ENCODE data around the gene STK38. TPM values are rescaled to one million over a fixed set of nuclear protein-coding genes. Genes with fewer than 3 reads are reported as not detected.

The STK38 gene
- total RNA-seq, 2 experiments from 2014 or later, result 47.0 to 48.4 TPM

DNA sequence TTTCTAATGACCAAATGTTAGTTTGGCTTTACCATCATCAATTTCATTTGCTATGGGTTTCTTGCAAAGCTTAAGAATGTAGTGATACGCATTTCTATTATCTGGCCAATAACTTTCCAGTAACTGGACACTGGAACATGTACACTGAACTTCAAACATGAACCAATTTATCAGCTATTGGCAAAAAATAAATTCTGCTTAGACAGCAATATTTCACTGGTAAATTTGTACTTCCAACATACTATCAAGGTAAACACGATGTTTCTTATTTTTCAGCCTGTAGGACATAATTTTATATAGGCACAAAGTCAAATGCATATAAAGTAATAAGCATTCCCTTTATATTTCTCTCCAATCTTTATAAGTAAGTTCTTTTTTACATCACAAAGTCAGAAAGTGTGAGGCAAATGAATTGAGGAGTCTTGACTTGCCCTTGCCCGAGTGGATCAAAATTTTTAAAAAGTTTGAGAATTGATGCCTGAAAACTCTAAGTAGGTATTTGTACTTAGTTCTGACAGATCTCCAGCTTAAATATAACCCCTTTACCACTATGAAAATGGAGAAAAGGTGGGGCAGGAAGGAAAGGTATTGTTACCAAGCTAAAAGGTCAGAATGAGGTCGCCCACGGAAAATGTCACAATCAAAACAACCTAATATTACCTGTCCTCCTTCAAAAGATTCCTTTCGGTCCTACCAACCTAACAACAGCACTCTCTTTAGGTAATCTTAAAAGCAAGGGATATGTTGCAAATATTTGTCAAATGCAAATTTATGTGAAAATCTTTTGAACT lies 41.3 kb downstream of the STK38 start:
- no peaks in the 10 kb centered on the region for H3K9me3 Mint-ChIP-seq
- peaks cover 47% of the 10 kb centered on the region for H3K4me1 Mint-ChIP-seq (ENCODE audit: low read depth)
- H3K27me3 ChIP-seq (ENCODE audit: control insufficient read depth in 1 of 2, insufficient read depth in 2 of 2, low read length in 2 of 2), result no peaks in the 10 kb centered on the region
- peaks cover 90% of the 10 kb centered on the region for H3K36me3 Mint-ChIP-seq (ENCODE audit: low read depth)
- H3K27me3 Mint-ChIP-seq, result no peaks in the 10 kb centered on the region
- H3K36me3 ChIP-seq (ENCODE audit: insufficient read depth, low read length), result peaks cover 75% of the 10 kb centered on the region
- intact Hi-C loops (cut with DNase I, micrococcal nuclease), result loop anchor here in 1 of 2 experiments (2.0 kb wide), 2 partner anchors 41 to 83 kb away; partner anchors contain the start of gene STK38
- H3K4me3 ChIP-seq (ENCODE audit: low read length), result no peak overlapping the region
- H3K27ac ChIP-seq (ENCODE audit: low read depth in 1 of 2, low read length in 2 of 2), result peak overlapping the region in 1 of 2 donors; percentile 19
- TF ChIP-seq, protein P1, sequence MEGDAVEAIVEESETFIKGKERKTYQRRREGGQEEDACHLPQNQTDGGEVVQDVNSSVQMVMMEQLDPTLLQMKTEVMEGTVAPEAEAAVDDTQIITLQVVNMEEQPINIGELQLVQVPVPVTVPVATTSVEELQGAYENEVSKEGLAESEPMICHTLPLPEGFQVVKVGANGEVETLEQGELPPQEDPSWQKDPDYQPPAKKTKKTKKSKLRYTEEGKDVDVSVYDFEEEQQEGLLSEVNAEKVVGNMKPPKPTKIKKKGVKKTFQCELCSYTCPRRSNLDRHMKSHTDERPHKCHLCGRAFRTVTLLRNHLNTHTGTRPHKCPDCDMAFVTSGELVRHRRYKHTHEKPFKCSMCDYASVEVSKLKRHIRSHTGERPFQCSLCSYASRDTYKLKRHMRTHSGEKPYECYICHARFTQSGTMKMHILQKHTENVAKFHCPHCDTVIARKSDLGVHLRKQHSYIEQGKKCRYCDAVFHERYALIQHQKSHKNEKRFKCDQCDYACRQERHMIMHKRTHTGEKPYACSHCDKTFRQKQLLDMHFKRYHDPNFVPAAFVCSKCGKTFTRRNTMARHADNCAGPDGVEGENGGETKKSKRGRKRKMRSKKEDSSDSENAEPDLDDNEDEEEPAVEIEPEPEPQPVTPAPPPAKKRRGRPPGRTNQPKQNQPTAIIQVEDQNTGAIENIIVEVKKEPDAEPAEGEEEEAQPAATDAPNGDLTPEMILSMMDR (IDR thresholded peaks at IDR 0.05), result no peak
- POLR2A ChIA-PET, result interaction anchor here (0.6 to 2.6 kb wide), 9 partner anchors 10 to 103 kb away, joined by 3 to 10 read pairs (median 5); no protein-coding TSS in a partner anchor
- peaks cover 0 to 7% of the 10 kb centered on the region in 2 experiments for H3K9me3 ChIP-seq (ENCODE audit: control insufficient read depth in 1 of 2, insufficient read depth in 1 of 2, low read length in 2 of 2)
- peak overlapping the region; percentile 64 for H3K4me3 Mint-ChIP-seq
- CTCF ChIA-PET, result interaction anchor here (0.7 to 1.6 kb wide), 5 partner anchors 40 to 83 kb away, joined by 3 to 6 read pairs (median 4); no protein-coding TSS in a partner anchor
- H3K27ac Mint-ChIP-seq, result peak overlapping the region; percentile 86
- peaks cover 21% of the 10 kb centered on the region for H3K4me1 ChIP-seq (ENCODE audit: insufficient read depth, low read length)
- DNase-seq (peak in 1 of 14 experiments; percentile 37), ATAC-seq (ENCODE audit: poor library complexity) (peak; percentile 73)

DNA sequence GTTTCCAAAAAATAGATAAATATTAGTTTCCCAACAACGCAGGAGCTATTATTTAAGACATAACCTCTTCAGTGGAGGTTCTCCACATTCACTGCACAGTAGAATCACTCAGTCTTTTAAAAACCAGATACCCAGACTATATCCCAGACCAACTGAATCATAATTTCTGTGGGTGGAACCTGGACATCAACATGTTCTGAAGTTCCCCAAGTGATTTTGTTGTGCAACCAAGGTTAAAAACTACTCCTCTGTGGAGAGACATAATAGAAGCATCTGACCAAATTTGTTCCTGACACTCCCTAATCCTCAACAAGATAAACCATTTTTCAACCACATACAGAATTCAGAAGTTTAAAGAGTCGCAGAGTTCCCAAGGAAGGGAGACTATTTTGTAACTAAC lies 42.3 kb downstream of the STK38 start:
- DNase-seq (no peak), ATAC-seq (ENCODE audit: poor library complexity) (no peak)
- TF ChIP-seq, protein P1 (IDR thresholded peaks at IDR 0.05), result no peak
- POLR2A ChIA-PET, result interaction anchor here (0.7 to 1.9 kb wide), 3 partner anchors 15 to 76 kb away, joined by 3 to 8 read pairs (median 4); no protein-coding TSS in a partner anchor
- CTCF ChIA-PET, result interaction anchor here (1.1 to 1.4 kb wide), 3 partner anchors 17 to 75 kb away, joined by 3 to 5 read pairs (median 5); no protein-coding TSS in a partner anchor
- Histone ChIP-seq H3K27me3 (ENCODE audit: control insufficient read depth in 1 of 2, insufficient read depth in 2 of 2, low read length in 2 of 2) (no peaks in the 10 kb centered on the region), H3K36me3 (ENCODE audit: insufficient read depth, low read length) (peaks cover 69% of the 10 kb centered on the region), H3K9me3 (ENCODE audit: control insufficient read depth in 1 of 2, insufficient read depth in 1 of 2, low read length in 2 of 2) (peaks cover 0 to 3% of the 10 kb centered on the region in 2 experiments), H3K27ac (ENCODE audit: low read depth in 1 of 2, low read length in 2 of 2) (peak overlapping the region in 1 of 2 donors; percentile 19), H3K4me3 (ENCODE audit: low read length) (no peak overlapping the region), H3K4me1 (ENCODE audit: insufficient read depth, low read length) (peaks cover 21% of the 10 kb centered on the region)
- no peaks in the 10 kb centered on the region for H3K9me3 Mint-ChIP-seq
- H3K27me3 Mint-ChIP-seq, result no peaks in the 10 kb centered on the region
- peaks cover 87% of the 10 kb centered on the region for H3K36me3 Mint-ChIP-seq (ENCODE audit: low read depth)
- no peak overlapping the region for H3K4me3 Mint-ChIP-seq
- peak overlapping the region; percentile 86 for H3K27ac Mint-ChIP-seq
- intact Hi-C loops (cut with DNase I, micrococcal nuclease), result no loop called here
- H3K4me1 Mint-ChIP-seq (ENCODE audit: low read depth), result peaks cover 43% of the 10 kb centered on the region

DNA sequence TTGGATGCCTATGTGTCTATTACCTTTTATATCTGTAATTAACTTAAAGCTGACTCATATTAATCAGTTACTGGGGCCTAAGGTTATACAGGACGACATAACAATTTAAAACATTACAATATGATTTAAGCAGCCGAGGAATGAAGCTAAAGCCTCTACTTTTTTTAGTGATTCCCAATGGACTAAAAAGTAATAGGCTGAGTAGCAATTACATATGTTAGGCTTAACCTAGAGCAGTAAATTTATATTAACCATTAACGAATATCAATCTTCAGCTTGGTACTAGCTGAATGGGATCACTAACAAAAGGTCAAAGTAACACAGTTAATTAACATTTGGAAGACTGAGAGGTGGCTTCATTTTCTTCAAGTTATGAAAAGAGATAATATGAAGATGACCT lies 43.1 kb downstream of the STK38 start:
- H3K4me3 ChIP-seq (ENCODE audit: low read length), result no peak overlapping the region
- ChIA-PET CTCF (interaction anchor here (1.0 to 2.4 kb wide), 7 partner anchors 10 to 81 kb away, joined by 3 to 9 read pairs (median 5); no protein-coding TSS in a partner anchor), POLR2A (interaction anchor here (1.2 to 1.3 kb wide), 3 partner anchors 8 to 99 kb away, joined by 3 to 4 read pairs (median 4); no protein-coding TSS in a partner anchor)
- intact Hi-C loops (cut with DNase I, micrococcal nuclease), result no loop called here
- H3K9me3 Mint-ChIP-seq, result no peaks in the 10 kb centered on the region
- H3K9me3 ChIP-seq (ENCODE audit: control insufficient read depth in 1 of 2, insufficient read depth in 1 of 2, low read length in 2 of 2), result no peaks in the 10 kb centered on the region
- H3K4me1 Mint-ChIP-seq (ENCODE audit: low read depth), result peaks cover 50% of the 10 kb centered on the region
- H3K36me3 ChIP-seq (ENCODE audit: insufficient read depth, low read length), result peaks cover 69% of the 10 kb centered on the region
- peaks cover 18% of the 10 kb centered on the region for H3K4me1 ChIP-seq (ENCODE audit: insufficient read depth, low read length)
- no peaks in the 10 kb centered on the region for H3K27me3 Mint-ChIP-seq
- ATAC-seq (ENCODE audit: poor library complexity) (no peak), DNase-seq (no peak)
- H3K4me3 Mint-ChIP-seq, result no peak overlapping the region
- no peaks in the 10 kb centered on the region for H3K27me3 ChIP-seq (ENCODE audit: control insufficient read depth in 1 of 2, insufficient read depth in 2 of 2, low read length in 2 of 2)
- H3K27ac ChIP-seq (ENCODE audit: low read depth in 1 of 2, low read length in 2 of 2), result no peak overlapping the region
- H3K36me3 Mint-ChIP-seq (ENCODE audit: low read depth), result peaks cover 87% of the 10 kb centered on the region
- peak overlapping the region; percentile 86 for H3K27ac Mint-ChIP-seq
- TF ChIP-seq, protein P1 (IDR thresholded peaks at IDR 0.05), result no peak

Data from CD4-positive, alpha-beta T cell (primary cell).